Smooth muscle cell (in vitro differentiated cells): ENCODE measurements around the gene ATP5MK. TPM values are rescaled to one million over a fixed set of nuclear protein-coding genes. Genes with fewer than 3 reads are reported as not detected.
"Not testable (repeated sequence)": the region's sequence is repeated elsewhere in the genome, so short reads cannot be mapped to it uniquely, and the experiment has no call there.

ENCODE experiments used
- DNase-seq: peaks from one replicate; lab custom pipeline; 2025; ENCODE audit not compliant: unreplicated experiment; lab: John Stamatoyannopoulos, UW
- H2AFZ ChIP-seq: fragments of 200-600 bp; sonication (generic); 2 replicates; pipeline ENCODE4 v1.6.0; 2016; ENCODE audit warnings: antibody characterized with exemption, low read depth, mild to moderate bottlenecking
- H3F3A ChIP-seq: fragments of 200-600 bp; sonication (generic); 2 replicates; pipeline ENCODE4 v1.6.0; 2017; ENCODE audit warnings: antibody characterized with exemption, low read depth
- H3K27ac ChIP-seq: fragments of 200-600 bp; sonication (generic); 2 replicates; pipeline ENCODE4 v1.5.1; 2016; ENCODE audit warnings: low read depth, mild to moderate bottlenecking
- H3K27me3 ChIP-seq: fragments of 200-600 bp; sonication (generic); 2 replicates; pipeline ENCODE4 v1.6.1; 2016; ENCODE audit warnings: low read depth, mild to moderate bottlenecking
- H3K36me3 ChIP-seq: fragments of 200-600 bp; sonication (generic); 2 replicates; pipeline ENCODE4 v1.5.1; 2016; ENCODE audit warnings: low read depth
- H3K4me1 ChIP-seq: fragments of 200-600 bp; sonication (generic); 2 replicates; pipeline ENCODE4 v1.5.1; 2016; ENCODE audit warnings: low read depth
- H3K4me2 ChIP-seq: fragments of 200-600 bp; sonication (generic); 2 replicates; pipeline ENCODE4 v1.6.0; 2016; ENCODE audit warnings: mild to moderate bottlenecking
- H3K4me3 ChIP-seq: fragments of 200-600 bp; sonication (generic); 2 replicates; pipeline ENCODE4 v1.5.1; 2016; ENCODE audit warnings: mild to moderate bottlenecking
- H3K79me2 ChIP-seq: fragments of 200-600 bp; sonication (generic); 2 replicates; pipeline ENCODE4 v1.6.0; 2016; ENCODE audit warnings: low read depth, mild to moderate bottlenecking
- H3K9ac ChIP-seq: fragments of 200-600 bp; sonication (generic); 2 replicates; pipeline ENCODE4 v1.6.0; 2016; ENCODE audit warnings: low read depth
- H3K9me3 ChIP-seq: fragments of 200-600 bp; sonication (generic); replicated peaks from 2 replicates; pipeline ENCODE4 v1.5.1; 2016; ENCODE audit warnings: low read depth
- H4K20me1 ChIP-seq: fragments of 200-600 bp; sonication (generic); 2 replicates; pipeline ENCODE4 v1.6.0; 2016; ENCODE audit warnings: low read depth
- WGBS: methylation state at CpG from one replicate; pipeline ENCODE4 v1.1.7; 2016; ENCODE audit warnings: low lambda C conversion rate; 5-methylcytosine and 5-hydroxymethylcytosine counted together
- polyA plus RNA-seq: library from polyadenylated mRNA; unstranded; fragments of >200 nt; fragmentation: Nextera tagmentation; extraction: Ambion mirVana; gene quantifications from 2 replicates; pipeline ENCODE4 v1.2.1, GENCODE V29; 2016
- total RNA-seq: library from RNA; depleted of rRNA; stranded (reverse); fragments of >200 nt; gene quantifications from 2 replicates; pipeline ENCODE4 v1.2.3, GENCODE V29; 2014
- TF ChIP-seq, protein P1 (sequence below): fragments of 200-600 bp; sonication (generic); IDR thresholded peaks from 2 replicates; pipeline ENCODE4 v1.5.1; 2017; ENCODE audit warnings: borderline replicate concordance, mild to moderate bottlenecking, antibody characterized with exemption; ENCODE audit not compliant: insufficient read depth, poor library complexity, severe bottlenecking

Gene ATP5MK
- total and polyA plus RNA-seq, 2 experiments from 2014 or later = 527 to 1,249 TPM

DNA sequence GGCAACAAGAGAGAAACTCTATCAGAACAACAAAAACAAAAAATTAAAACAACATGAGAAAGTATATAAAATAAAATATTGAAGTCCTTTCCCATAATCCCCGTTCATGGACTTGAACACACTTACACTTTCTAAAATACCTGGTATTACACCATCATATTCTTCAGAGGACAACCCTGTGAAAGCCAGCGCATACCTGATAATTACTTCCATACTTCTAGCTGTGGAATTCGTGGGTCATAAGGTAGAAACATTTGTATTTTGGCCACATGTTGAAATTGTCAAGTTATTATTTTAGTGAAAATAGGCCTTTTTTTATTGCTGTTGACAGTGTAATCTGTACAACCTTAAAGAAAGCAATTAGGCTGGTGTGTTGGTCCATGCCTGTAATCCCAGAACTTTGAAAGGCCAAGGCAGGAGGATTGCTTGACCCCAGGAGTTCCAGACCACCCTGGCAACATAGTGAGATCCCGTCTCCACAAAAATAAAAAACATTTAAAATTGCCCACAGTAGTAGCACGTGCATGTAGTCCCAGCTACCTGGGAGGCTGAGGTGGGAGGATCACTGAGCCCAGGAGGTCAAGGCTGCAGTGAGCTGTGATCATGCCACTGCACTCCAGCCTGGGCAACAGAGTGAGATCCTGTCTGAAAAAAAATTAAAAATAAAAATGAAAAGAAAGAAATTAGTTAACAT lies 40.2 kb downstream of the ATP5MK start:
- no peaks in the 10 kb centered on the region for H3K36me3 ChIP-seq
- H3K4me1 ChIP-seq = peaks cover 3% of the 10 kb centered on the region
- DNase-seq = no peak
- no peak overlapping the region for H3K9ac ChIP-seq
- no peaks in the 10 kb centered on the region for H3K9me3 ChIP-seq
- TF ChIP-seq, protein P1, sequence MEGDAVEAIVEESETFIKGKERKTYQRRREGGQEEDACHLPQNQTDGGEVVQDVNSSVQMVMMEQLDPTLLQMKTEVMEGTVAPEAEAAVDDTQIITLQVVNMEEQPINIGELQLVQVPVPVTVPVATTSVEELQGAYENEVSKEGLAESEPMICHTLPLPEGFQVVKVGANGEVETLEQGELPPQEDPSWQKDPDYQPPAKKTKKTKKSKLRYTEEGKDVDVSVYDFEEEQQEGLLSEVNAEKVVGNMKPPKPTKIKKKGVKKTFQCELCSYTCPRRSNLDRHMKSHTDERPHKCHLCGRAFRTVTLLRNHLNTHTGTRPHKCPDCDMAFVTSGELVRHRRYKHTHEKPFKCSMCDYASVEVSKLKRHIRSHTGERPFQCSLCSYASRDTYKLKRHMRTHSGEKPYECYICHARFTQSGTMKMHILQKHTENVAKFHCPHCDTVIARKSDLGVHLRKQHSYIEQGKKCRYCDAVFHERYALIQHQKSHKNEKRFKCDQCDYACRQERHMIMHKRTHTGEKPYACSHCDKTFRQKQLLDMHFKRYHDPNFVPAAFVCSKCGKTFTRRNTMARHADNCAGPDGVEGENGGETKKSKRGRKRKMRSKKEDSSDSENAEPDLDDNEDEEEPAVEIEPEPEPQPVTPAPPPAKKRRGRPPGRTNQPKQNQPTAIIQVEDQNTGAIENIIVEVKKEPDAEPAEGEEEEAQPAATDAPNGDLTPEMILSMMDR = no peak
- H3K27me3 ChIP-seq = no peaks in the 10 kb centered on the region
- no peaks in the 10 kb centered on the region for H4K20me1 ChIP-seq
- no peak overlapping the region for H3K4me3 ChIP-seq
- H3K79me2 ChIP-seq = no peaks in the 10 kb centered on the region
- H3K27ac ChIP-seq = no peak overlapping the region
- H3F3A ChIP-seq = no peaks in the 10 kb centered on the region
- no peak overlapping the region for H2AFZ ChIP-seq
- 82% methylated on average over 5 of the region's 5 CpGs for WGBS
- H3K4me2 ChIP-seq = no peak overlapping the region

DNA sequence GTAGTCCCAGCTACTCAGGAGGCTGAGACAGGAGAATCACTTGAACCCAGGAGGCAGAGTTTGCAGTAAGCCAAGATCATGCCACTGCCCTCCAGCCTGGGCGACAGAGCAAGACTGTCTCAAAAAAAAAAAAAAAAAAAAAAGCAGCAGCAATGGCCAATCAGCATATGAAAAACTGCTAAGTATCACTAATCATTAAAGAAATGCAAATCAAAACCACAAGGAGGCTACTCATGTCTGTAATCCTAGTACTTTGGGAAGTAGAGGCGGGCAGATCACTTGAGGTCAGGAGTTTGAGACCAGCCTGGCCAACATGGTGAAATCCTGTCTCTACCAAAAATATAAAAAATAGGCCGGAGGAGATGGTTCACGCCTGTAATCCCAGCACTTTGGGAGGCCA lies 41.7 kb downstream of the ATP5MK start:
- not testable (repeated sequence) for H2AFZ ChIP-seq, H3K4me1 ChIP-seq, H3K4me2 ChIP-seq, H3F3A ChIP-seq, H4K20me1 ChIP-seq, H3K27ac ChIP-seq, H3K9ac ChIP-seq, H3K4me3 ChIP-seq, H3K79me2 ChIP-seq, H3K9me3 ChIP-seq, H3K27me3 ChIP-seq, H3K36me3 ChIP-seq, DNase-seq
- WGBS = 86% methylated on average over 4 of the region's 4 CpGs

DNA sequence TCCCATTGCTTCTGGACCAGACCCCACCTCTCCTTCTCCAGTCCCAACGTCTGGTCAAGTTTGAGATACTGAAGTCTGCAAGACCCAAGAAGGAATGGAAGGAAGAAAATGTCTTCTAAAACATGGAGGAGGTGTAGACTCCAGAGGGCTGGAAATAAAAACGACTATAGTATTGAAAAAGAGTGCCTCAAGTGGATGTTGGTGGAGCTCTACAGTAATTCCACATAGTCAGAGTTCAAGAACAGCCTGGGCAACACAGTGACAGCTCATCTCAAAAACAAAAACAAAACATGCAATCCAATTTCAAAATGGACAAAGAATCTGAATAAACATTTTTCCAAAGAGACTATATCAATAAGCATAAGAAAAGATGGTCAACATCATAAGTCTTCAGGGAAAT lies 43.0 kb downstream of the ATP5MK start:
- H3K4me3 ChIP-seq = no peak overlapping the region
- peaks cover 13% of the 10 kb centered on the region for H3K79me2 ChIP-seq
- H3K27me3 ChIP-seq = no peaks in the 10 kb centered on the region
- H3K4me1 ChIP-seq = peaks cover 9% of the 10 kb centered on the region
- no peak overlapping the region for H2AFZ ChIP-seq
- DNase-seq = no peak
- H3K36me3 ChIP-seq = no peaks in the 10 kb centered on the region
- no peak overlapping the region for H3K4me2 ChIP-seq
- H3K9me3 ChIP-seq = no peaks in the 10 kb centered on the region
- H3K27ac ChIP-seq = no peak overlapping the region
- 50% methylated on average over 2 of the region's 2 CpGs for WGBS
- H3K9ac ChIP-seq = no peak overlapping the region
- no peaks in the 10 kb centered on the region for H3F3A ChIP-seq
- TF ChIP-seq, protein P1 = no peak
- no peaks in the 10 kb centered on the region for H4K20me1 ChIP-seq

DNA sequence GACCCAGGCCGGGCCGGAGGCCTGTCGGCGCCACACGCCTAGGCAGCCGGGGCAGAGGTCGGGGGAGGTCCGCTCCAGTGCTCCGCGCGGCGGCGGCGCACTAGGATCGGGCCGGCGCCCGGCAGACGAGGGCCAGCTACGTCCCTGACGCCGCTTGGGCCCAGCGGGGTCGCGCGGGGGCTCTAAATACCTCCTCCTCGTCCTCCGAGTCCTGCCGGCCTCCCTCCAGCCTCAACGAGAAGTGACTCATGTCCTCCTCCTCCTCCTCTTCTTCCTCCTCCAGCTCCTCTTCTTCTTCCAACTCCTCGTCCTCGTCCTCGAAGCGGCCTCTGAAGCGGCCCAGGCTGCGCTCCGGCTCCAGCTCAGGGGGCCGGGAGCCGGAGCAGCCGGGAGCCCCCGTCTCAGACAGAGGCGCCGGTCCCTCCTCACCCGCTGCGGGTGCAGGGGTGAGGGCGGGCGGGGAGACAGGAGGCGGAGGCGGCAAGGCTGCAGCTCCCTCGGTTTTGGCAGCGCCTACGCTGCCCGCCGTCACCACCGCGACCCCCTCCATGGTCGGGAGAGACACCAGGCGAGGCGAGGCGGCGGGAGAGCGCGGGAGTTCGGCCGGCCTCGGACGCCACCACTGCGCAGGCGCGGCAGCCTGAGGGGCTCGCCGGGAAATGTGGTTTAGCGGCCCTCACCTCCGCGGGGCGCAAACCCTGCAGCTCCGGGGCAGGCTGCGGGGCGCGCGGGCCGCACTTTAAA lies 45.6 kb downstream of the ATP5MK start, which contains the start of gene PCGF6:
TSS of gene PCGF6 (minus strand) at position 624 of the 744 bp plus-strand sequence. CDS start at position 550, 74 bp downstream.
- Histone ChIP-seq H4K20me1 (no peaks in the 10 kb centered on the region), H3K9ac (peak within 1 kb of the TSS; percentile 58), H3K4me3 (peak within 1 kb of the TSS; percentile 85), H3K27me3 (no peaks in the 10 kb centered on the region), H3K36me3 (peaks cover 4% of the 10 kb centered on the region), H3K79me2 (peaks cover 13% of the 10 kb centered on the region), H2AFZ (peak within 1 kb of the TSS; percentile 98), H3F3A (no peaks in the 10 kb centered on the region), H3K9me3 (no peaks in the 10 kb centered on the region), H3K4me1 (peaks cover 9% of the 10 kb centered on the region), H3K27ac (peak within 1 kb of the TSS; percentile 64), H3K4me2 (peak within 1 kb of the TSS; percentile 90)
- WGBS = under 1% methylated on average over 80 of the region's 82 CpGs
- TF ChIP-seq, protein P1 = no peak
- DNase-seq = peak; percentile 61
